Mononuclear cell (primary cell): ENCODE data around the gene MMP25. TPM values are rescaled to one million over a fixed set of nuclear protein-coding genes. Genes with fewer than 3 reads are reported as not detected.

Experiments
- H3K27me3 ChIP-seq: 2 replicates; pipeline ENCODE4 v1.6.0; 2011; ENCODE audit warnings: low read length, control low read depth; ENCODE audit not compliant: insufficient read depth
- H3K4me1 ChIP-seq: 2 replicates; pipeline ENCODE4 v1.5.1; 2011; ENCODE audit warnings: mild to moderate bottlenecking, low read length, control low read depth; ENCODE audit not compliant: insufficient read depth
- H3K4me3 ChIP-seq: 2 replicates; pipeline ENCODE4 v1.5.1; 2011; ENCODE audit warnings: mild to moderate bottlenecking, low read length, moderate library complexity
- H3K9me3 ChIP-seq: 2 replicates; pipeline ENCODE4 v1.5.1; 2011; ENCODE audit warnings: low read depth, mild to moderate bottlenecking, control low read depth, low read length
- total RNA-seq: library from RNA; depleted of rRNA; stranded (reverse); fragments of >200 nt; gene quantifications from one replicate; pipeline ENCODE4 v1.2.3, GENCODE V29; 2012

Gene MMP25
- total RNA-seq, 1 donor: 1.7 TPM

- H3K27me3 ChIP-seq: no peaks in the 10 kb centered on the region
- peaks cover 49% of the 10 kb centered on the region for H3K4me1 ChIP-seq
- H3K9me3 ChIP-seq: no peaks in the 10 kb centered on the region
- no peak overlapping the region for H3K4me3 ChIP-seq
Measured at GRCh38 chr16:3096362-3096761, 50.0 kb downstream of the MMP25 start.

DNA sequence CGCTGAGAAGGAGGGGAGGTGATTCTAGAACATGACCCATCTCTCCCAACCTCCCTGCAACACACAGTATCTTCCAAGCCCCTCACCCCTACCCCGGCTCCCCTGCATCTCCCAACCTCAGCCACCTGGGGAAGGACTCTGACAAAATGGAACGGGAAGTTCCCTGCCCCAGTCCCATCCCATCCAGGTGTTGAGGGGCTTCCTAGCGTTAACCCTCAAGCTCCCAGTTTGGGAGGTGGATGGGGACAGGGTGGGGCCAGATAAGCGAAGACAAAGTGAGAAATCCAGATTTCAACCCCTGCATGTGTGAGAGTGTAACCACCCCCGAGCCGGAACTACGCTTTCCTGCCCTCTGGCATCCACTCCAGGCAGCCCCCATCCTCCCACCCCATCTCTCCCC is 50.9 kb downstream of the MMP25 start:
- Histone ChIP-seq H3K4me3 (no peak overlapping the region), H3K9me3 (no peaks in the 10 kb centered on the region), H3K27me3 (no peaks in the 10 kb centered on the region), H3K4me1 (peaks cover 58% of the 10 kb centered on the region)

DNA sequence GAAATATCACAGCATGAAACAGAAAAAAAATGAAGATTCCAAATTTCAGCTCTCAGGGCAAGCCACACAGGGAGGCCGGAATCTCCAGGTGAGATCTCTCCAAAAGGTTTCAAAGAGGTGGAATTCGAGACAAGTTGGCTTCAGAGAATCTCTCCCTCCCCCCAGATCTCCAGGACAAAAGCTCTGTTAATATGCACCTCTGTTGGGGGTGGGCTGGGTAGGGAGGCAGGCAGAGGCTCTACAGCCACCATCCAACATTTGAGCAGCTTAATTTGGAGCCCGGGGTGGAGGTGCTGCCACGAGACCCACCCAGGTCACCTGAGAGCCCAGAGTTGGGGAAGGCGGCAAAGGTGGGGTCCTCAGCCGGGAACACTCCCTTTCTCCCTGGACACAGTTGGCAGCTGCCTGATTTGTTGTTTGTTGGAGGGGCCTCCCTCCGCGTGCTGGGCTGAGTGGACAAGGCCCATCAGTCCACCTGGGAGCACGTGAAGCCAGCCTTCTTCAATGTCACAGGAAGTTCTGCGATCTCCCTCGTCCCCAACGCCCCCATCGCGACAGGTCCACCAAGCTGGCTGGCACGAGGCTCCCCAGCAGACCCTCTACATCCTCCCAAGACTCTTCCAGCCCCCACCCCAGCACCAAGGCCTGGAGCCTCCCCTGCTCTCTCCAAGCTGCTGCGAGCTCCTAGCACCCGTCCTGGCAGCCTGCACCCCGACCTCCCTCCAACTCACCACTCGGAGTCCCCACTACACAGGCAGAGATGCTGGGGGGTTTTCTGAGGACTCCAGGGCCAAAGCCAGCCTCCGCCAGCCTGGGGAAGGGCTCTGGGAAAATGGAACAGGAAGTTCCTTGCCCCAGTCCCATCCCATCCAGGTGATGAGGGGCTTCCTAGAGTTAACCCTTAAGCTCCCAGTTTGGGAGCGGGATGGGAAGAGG is 52.4 kb downstream of the MMP25 start, which contains the start of gene ZSCAN10:
ZSCAN10 (minus strand) TSS at position 836 of the 936 bp plus-strand sequence. CDS start 6,357 bp downstream, outside the sequence.
- Histone ChIP-seq H3K4me1 (peaks cover 64% of the 10 kb centered on the region), H3K4me3 (peak within 1 kb of the TSS; percentile 1), H3K27me3 (no peaks in the 10 kb centered on the region), H3K9me3 (no peaks in the 10 kb centered on the region)

DNA sequence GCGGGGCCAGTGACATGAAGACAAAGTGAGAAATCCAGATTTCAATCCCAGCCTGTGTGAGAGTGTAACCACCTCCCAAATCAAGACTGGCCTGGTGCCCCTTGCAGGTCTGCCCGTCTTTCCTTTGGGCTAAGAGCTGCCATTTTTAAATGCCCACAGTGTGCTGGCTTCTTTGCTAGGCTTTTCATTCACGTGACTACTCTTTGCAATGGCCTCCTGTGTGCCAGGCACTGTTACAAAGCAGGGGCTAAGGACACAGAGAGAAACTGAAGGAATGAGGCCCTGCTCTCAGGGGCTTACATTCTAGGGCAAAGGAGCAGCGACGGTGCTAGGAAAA is 53.0 kb downstream of the MMP25 start:
- Histone ChIP-seq H3K9me3 (no peaks in the 10 kb centered on the region), H3K4me1 (peaks cover 63% of the 10 kb centered on the region), H3K27me3 (no peaks in the 10 kb centered on the region), H3K4me3 (no peak overlapping the region)

DNA sequence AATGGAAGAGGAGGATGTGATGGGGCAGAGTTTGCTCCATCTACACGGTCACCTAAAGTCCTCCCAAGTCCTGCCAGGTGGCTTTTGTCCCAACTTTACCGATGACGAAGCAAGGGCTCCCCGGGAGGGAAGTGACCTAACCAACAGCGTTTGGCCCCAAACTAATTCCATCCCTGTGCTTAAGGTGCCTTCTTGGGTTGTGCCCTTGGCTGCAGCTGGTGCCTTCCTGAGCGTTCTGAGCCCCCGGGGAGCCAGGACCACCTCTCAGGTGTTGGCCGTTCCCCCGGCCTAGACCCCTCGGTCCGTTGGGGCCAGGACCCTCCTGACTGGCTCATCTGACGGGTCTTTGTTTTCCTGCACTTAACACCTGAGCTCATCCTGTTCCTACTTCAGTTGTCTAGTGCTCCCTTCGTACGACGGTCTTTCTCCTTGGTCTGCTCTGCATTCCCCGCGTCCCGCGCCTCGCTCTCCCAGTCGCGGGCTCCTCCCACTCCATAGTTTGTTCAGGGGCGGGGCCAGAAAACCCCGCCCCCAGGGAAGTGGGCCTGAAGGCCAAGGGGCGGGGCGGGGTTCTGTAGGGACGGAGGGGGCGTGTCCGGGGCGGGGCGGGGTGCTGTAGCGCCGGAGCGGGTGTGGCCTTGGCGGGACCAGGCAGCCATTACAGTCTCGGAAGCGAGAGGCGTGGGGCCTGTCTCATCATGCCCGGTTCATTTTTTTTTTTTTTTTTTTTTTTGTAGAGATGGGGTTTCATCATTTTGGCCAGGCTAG is 53.6 kb downstream of the MMP25 start:
- H3K9me3 ChIP-seq: no peaks in the 10 kb centered on the region
- H3K4me3 ChIP-seq: peak overlapping the region; percentile 1
- H3K4me1 ChIP-seq: peaks cover 58% of the 10 kb centered on the region

DNA sequence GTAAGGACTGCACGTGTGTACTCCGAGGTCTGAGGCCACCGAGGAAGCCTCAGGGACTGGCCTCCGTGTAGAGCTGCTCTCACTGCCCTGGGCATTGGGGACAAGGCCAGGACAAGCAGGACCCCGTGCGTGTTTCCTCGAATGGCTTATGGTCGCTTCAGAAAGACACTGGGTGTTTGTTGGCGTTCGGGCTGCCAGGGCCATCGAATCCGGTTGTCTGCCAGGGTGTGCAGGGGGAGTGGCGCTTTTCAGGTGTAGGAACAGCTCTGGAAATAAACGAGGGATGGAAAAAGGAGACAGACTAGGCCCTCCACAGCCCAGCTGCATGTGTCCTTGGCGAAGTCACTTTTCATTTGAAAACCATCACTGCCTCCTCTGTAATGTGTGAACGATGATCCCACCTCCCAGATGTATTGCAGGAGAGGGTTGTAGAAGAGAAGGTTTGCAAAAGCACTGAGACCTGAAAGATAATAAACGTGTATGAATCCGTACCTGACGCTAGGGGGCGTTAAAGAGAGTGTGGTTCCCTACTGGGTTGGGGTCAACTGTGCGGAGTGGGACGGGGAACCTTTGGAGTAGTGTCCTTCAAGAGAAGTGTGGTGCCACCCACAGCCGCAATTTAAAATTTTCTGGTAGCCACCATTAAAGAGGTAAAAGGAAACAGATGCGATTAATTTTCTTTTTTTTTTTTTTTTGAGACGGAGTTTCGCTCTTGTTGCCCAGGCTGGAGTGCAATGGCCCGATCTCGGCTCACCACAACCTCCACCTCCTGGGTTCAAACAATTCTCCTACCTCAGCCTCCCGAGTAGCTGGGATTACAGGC is 54.9 kb downstream of the MMP25 start:
- Histone ChIP-seq H3K4me1 (peaks cover 53% of the 10 kb centered on the region), H3K9me3 (no peaks in the 10 kb centered on the region), H3K4me3 (peak overlapping the region; percentile 13), H3K27me3 (no peaks in the 10 kb centered on the region)

More for the DNA sequence above, 53.6 kb downstream of the MMP25 start:
- H3K27me3 ChIP-seq: no peaks in the 10 kb centered on the region

DNA sequence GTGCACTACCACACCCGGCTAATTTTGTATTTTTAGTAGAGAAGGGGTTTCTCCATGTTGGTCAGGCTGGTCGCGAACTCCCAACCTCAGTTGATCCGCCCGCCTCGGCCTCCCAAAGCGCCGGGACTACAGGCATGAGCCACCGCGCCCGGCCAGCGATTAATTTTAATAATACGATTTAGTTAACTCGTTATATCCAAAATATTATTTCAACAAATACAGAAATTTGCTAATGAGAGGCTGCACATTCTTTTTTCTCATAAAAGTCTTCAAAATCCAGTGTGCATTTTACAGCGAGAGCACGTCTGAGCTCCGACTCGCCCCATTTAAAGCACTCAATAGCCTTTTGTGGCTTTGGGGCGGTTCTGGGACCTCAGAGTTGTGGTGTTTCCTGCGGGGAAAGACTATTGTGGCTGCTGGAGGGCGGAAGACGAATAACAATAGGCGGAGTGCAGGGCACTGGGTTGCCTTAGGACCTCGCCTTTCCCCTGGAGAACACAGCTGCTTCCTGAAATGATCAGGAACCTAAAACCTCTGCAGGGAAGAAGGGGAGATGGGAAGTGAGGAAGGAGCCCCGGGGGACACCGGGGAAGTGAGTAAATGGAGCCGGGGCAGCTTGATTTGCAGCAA is 55.6 kb downstream of the MMP25 start:
- Histone ChIP-seq H3K4me1 (peaks cover 51% of the 10 kb centered on the region), H3K4me3 (peak overlapping the region; percentile 13), H3K9me3 (no peaks in the 10 kb centered on the region), H3K27me3 (no peaks in the 10 kb centered on the region)

- peaks cover 35% of the 10 kb centered on the region for H3K4me1 ChIP-seq
- no peaks in the 10 kb centered on the region for H3K27me3 ChIP-seq
- H3K9me3 ChIP-seq: no peaks in the 10 kb centered on the region
- peak overlapping the region; percentile 56 for H3K4me3 ChIP-seq
Measured at GRCh38 chr16:3106205-3106928, 60.0 kb downstream of the MMP25 start.

Other genes with a start within 250 kb of the MMP25 start
- not detected for gene PRSS41, start 248.1 kb upstream of the MMP25 start, total RNA-seq
- not detected for gene PRSS21, start 229.3 kb upstream of the MMP25 start, total RNA-seq
- 1.2 TPM for gene ZG16B, start 216.3 kb upstream of the MMP25 start, total RNA-seq
- gene PRSS22, start 188.4 kb upstream of the MMP25 start, total RNA-seq: 0.21 TPM
- gene FLYWCH2, start 163.3 kb upstream of the MMP25 start, total RNA-seq: 8.1 TPM
- gene FLYWCH1, start 134.6 kb upstream of the MMP25 start, total RNA-seq: 15.7 TPM
- gene KREMEN2, start 82.3 kb upstream of the MMP25 start, total RNA-seq: not detected
- gene PAQR4, start 77.2 kb upstream of the MMP25 start, total RNA-seq: 3.1 TPM
- gene PKMYT1, start 66.1 kb upstream of the MMP25 start, total RNA-seq: 1.3 TPM
- not detected for gene CLDN9, start 33.6 kb upstream of the MMP25 start, total RNA-seq
- gene CLDN6, start 28.4 kb upstream of the MMP25 start, total RNA-seq: not detected
- 8.2 TPM for gene TNFRSF12A, start 26.2 kb upstream of the MMP25 start, total RNA-seq
- 8.2 TPM for gene HCFC1R1, start 22.6 kb upstream of the MMP25 start, total RNA-seq
- gene THOC6, start 22.5 kb upstream of the MMP25 start, total RNA-seq: 8.9 TPM
- gene BICDL2, start 9.6 kb upstream of the MMP25 start, total RNA-seq: 0.10 TPM
- gene IL32, start 19.1 kb downstream of the MMP25 start, total RNA-seq: 115 TPM
- gene ZSCAN10, start 52.7 kb downstream of the MMP25 start, total RNA-seq: under 0.01 TPM
- 0.52 TPM for gene ZNF205, start 66.0 kb downstream of the MMP25 start, total RNA-seq
- 1.6 TPM for gene ZNF213, start 88.5 kb downstream of the MMP25 start, total RNA-seq
- gene OR1F1, start 141.6 kb downstream of the MMP25 start, total RNA-seq: not detected
- 4.5 TPM for gene ZNF200, start 188.6 kb downstream of the MMP25 start, total RNA-seq
- gene MEFV, start 210.1 kb downstream of the MMP25 start, total RNA-seq: 26.7 TPM
- gene ZNF263, start 236.9 kb downstream of the MMP25 start, total RNA-seq: 49.7 TPM